Measurements from ENCODE around the gene GRM6. TPM values are rescaled to one million over a fixed set of nuclear protein-coding genes. Genes with fewer than 3 reads are reported as not detected.

Gene GRM6
- total RNA-seq, 1 donor from 2014 or later, result not detected

GRCh38 chr5:178981381-178981780 is 13.7 kb downstream of the GRM6 start:
- ATAC-seq (no peak), DNase-seq (no peak)
- no peaks in the 10 kb centered on the region for H3K4me1 ChIP-seq
- no peak overlapping the region for H3K27ac ChIP-seq
- no peaks in the 10 kb centered on the region for H3K27me3 ChIP-seq
- no peaks in the 10 kb centered on the region for H3K36me3 ChIP-seq
- TF ChIP-seq CTCF (IDR thresholded peaks at IDR 0.05), result no peak
- intact Hi-C loops (cut with DNase I), result no loop called here
- no peak overlapping the region for H3K4me3 ChIP-seq
- peaks cover 17% of the 10 kb centered on the region for H3K9me3 ChIP-seq

- DNase-seq, result no peak
- no peak for ATAC-seq
- no peak overlapping the region for H3K4me3 ChIP-seq
- TF ChIP-seq CTCF (IDR thresholded peaks at IDR 0.05), result no peak
- peaks cover 77% of the 10 kb centered on the region for H3K9me3 ChIP-seq
- H3K27me3 ChIP-seq, result no peaks in the 10 kb centered on the region
- no peaks in the 10 kb centered on the region for H3K4me1 ChIP-seq
- no peaks in the 10 kb centered on the region for H3K36me3 ChIP-seq
- intact Hi-C loops (cut with DNase I), result no loop called here
- no peak overlapping the region for H3K27ac ChIP-seq
Observed at GRCh38 chr5:178965465-178966055, 29.6 kb downstream of the GRM6 start.

GRCh38 chr5:178941361-178941760 is 53.8 kb downstream of the GRM6 start:
- Histone ChIP-seq H3K4me1 (no peaks in the 10 kb centered on the region), H3K27me3 (no peaks in the 10 kb centered on the region), H3K36me3 (no peaks in the 10 kb centered on the region), H3K27ac (peak overlapping the region; percentile 82), H3K4me3 (peak overlapping the region; percentile 67), H3K9me3 (peaks cover 25% of the 10 kb centered on the region)
- ATAC-seq (no peak), DNase-seq (no peak)
- TF ChIP-seq CTCF (IDR thresholded peaks at IDR 0.05), result no peak
- intact Hi-C loops (cut with DNase I), result no loop called here

GRCh38 chr5:178940569-178941360 is 54.4 kb downstream of the GRM6 start, which contains the start of gene ZNF454:
Gene ZNF454, plus strand, starts transcription at chr5:178941198. Its CDS starts 1,594 bp downstream, at chr5:178942792.
- TF ChIP-seq CTCF (IDR thresholded peaks at IDR 0.05), result no peak
- intact Hi-C loops (cut with DNase I), result no loop called here
- H3K4me1 ChIP-seq, result no peaks in the 10 kb centered on the region
- peak; percentile 97 for ATAC-seq
- no peaks in the 10 kb centered on the region for H3K27me3 ChIP-seq
- peaks cover 28% of the 10 kb centered on the region for H3K9me3 ChIP-seq
- peak within 1 kb of the TSS; percentile 82 for H3K27ac ChIP-seq
- H3K36me3 ChIP-seq, result no peaks in the 10 kb centered on the region
- peak; percentile 94 for DNase-seq
- peak within 1 kb of the TSS; percentile 67 for H3K4me3 ChIP-seq

GRCh38 chr5:178931846-178932760 is 63.0 kb downstream of the GRM6 start:
- intact Hi-C loops (cut with DNase I), result no loop called here
- Histone ChIP-seq H3K36me3 (no peaks in the 10 kb centered on the region), H3K4me1 (no peaks in the 10 kb centered on the region)

More at GRCh38 chr5:178931846-178932760, 63.0 kb downstream of the GRM6 start:
- no peak overlapping the region for H3K4me3 ChIP-seq
- H3K9me3 ChIP-seq, result peaks cover 91% of the 10 kb centered on the region
- DNase-seq, result no peak
- H3K27me3 ChIP-seq, result no peaks in the 10 kb centered on the region
- no peak for ATAC-seq
- no peak overlapping the region for H3K27ac ChIP-seq
- no peak for TF ChIP-seq CTCF (IDR thresholded peaks at IDR 0.05)

Other genes starting within 250 kb of the GRM6 start
- 15.7 TPM for gene ZNF354B, start 135.4 kb downstream of the GRM6 start, total RNA-seq
- 2.1 TPM for gene ZFP2, start 99.4 kb downstream of the GRM6 start, total RNA-seq
- gene ZNF454, start 54.1 kb downstream of the GRM6 start, total RNA-seq, result 3.1 TPM
- gene ZNF879, start 28.5 kb upstream of the GRM6 start, total RNA-seq, result 6.7 TPM
- 6.7 TPM for gene ZNF354C, start 65.1 kb upstream of the GRM6 start, total RNA-seq

All from upper lobe of right lung (tissue), 1 donor.